Stimulated activated CD4-positive, alpha-beta T cell treated with anti-CD3 and anti-CD28 coated beads, Interleukin-12 subunit alpha, Interleukin-12 subunit beta, amount 100 ng/mL, for 24 hours (primary cell): ENCODE data around the gene VPS26B.
A peak's percentile ranks its signal among the peaks of the same experiment; 100 is the strongest.
"Not testable (repeated sequence)": the region's sequence is repeated elsewhere in the genome, so short reads cannot be mapped to it uniquely, and the experiment has no call there.

Source experiments
- DNase-seq, 2 experiments: peaks; one replicate each; pipeline ENCODE4 v3.0.0-alpha.2; 2020; ENCODE audit warnings: low read depth in 2 of 2

Gene VPS26B

GRCh38 chr11:134223836-134224709 lies at the start of gene VPS26B, which contains the start of gene NCAPD3:
Gene VPS26B, plus strand, starts transcription at chr11:134224671. Its CDS starts 452 bp downstream, at chr11:134225123.
Gene NCAPD3, minus strand, starts transcription at chr11:134223967. Its CDS starts 41 bp downstream, at chr11:134223926.
- DNase-seq, result peak; percentile 92 to 95

GRCh38 chr11:134176284-134176683 lies 48.2 kb upstream of the VPS26B start:
- DNase-seq, result no peak

GRCh38 chr11:134178032-134178674 lies 46.3 kb upstream of the VPS26B start:
- DNase-seq, result no peak

- DNase-seq, result no peak
Observed at GRCh38 chr11:134181707-134182106, 42.8 kb upstream of the VPS26B start.

- DNase-seq, result not testable (repeated sequence)
Observed at GRCh38 chr11:134188092-134188491, 36.4 kb upstream of the VPS26B start.

- no peak for DNase-seq
Observed at GRCh38 chr11:134196756-134197155, 27.7 kb upstream of the VPS26B start.

GRCh38 chr11:134199531-134199930 lies 24.9 kb upstream of the VPS26B start:
- no peak for DNase-seq

- no peak for DNase-seq
Observed at GRCh38 chr11:134200688-134201087, 23.8 kb upstream of the VPS26B start.

GRCh38 chr11:134202661-134203060 lies 21.8 kb upstream of the VPS26B start:
- DNase-seq, result no peak

- no peak for DNase-seq
Observed at GRCh38 chr11:134205729-134206128, 18.7 kb upstream of the VPS26B start.

GRCh38 chr11:134206185-134206584 lies 18.3 kb upstream of the VPS26B start:
- DNase-seq, result no peak

GRCh38 chr11:134207538-134208239 lies 16.8 kb upstream of the VPS26B start:
- peak; percentile 28 to 47 for DNase-seq

- DNase-seq, result no peak
Observed at GRCh38 chr11:134215836-134216235, 8.6 kb upstream of the VPS26B start.

- no peak for DNase-seq
Observed at GRCh38 chr11:134216816-134217215, 7.7 kb upstream of the VPS26B start.

- DNase-seq, result no peak
Observed at GRCh38 chr11:134223121-134223520, 1.4 kb upstream of the VPS26B start.

GRCh38 chr11:134224710-134225664 lies 516 bp downstream of the VPS26B start:
- peak; percentile 38 to 63 for DNase-seq

GRCh38 chr11:134226806-134227325 lies 2.4 kb downstream of the VPS26B start:
- no peak for DNase-seq

GRCh38 chr11:134228625-134229024 lies 4.2 kb downstream of the VPS26B start:
- DNase-seq, result no peak

- DNase-seq, result no peak
Observed at GRCh38 chr11:134229126-134229790, 4.8 kb downstream of the VPS26B start.

GRCh38 chr11:134230339-134230738 lies 5.9 kb downstream of the VPS26B start:
- DNase-seq, result no peak
